Stimulated activated CD8-positive, alpha-beta memory T cell treated with anti-CD3 and anti-CD28 coated beads, Interleukin-2, amount 100 ng/mL, for 1 hour (primary cell): ENCODE results near the gene CDHR3.
"Not testable (repeated sequence)": the region's sequence is repeated elsewhere in the genome, so short reads cannot be mapped to it uniquely, and the experiment has no call there.

Experiments used
- DNase-seq, 2 donors: peaks; one replicate each; pipeline ENCODE4 v3.0.0-alpha.2; 2020; ENCODE audit warnings: low read depth in 2 of 2

Gene CDHR3

GRCh38 chr7:105963038-105963667, at the start of gene CDHR3:
Gene CDHR3, plus strand, starts transcription at chr7:105963264. Its CDS starts 55 bp downstream, at chr7:105963319.
- DNase-seq: no peak

GRCh38 chr7:105913947-105914346, 49.1 kb upstream of the CDHR3 start:
- DNase-seq: no peak

- no peak for DNase-seq
These were observed 46.5 kb upstream of the CDHR3 start for GRCh38 chr7:105916603-105917002.

GRCh38 chr7:105917659-105918058, 45.4 kb upstream of the CDHR3 start:
- DNase-seq: no peak

- no peak for DNase-seq
These were observed 42.3 kb upstream of the CDHR3 start for GRCh38 chr7:105920766-105921165.

GRCh38 chr7:105924945-105925344, 38.1 kb upstream of the CDHR3 start:
- no peak for DNase-seq

GRCh38 chr7:105926131-105926530, 36.9 kb upstream of the CDHR3 start:
- no peak for DNase-seq

- DNase-seq: no peak
These were observed 31.9 kb upstream of the CDHR3 start for GRCh38 chr7:105931179-105931578.

- no peak for DNase-seq
These were observed 30.1 kb upstream of the CDHR3 start for GRCh38 chr7:105932835-105933477.

GRCh38 chr7:105934572-105935185, 28.4 kb upstream of the CDHR3 start:
- DNase-seq: no peak

GRCh38 chr7:105935250-105935649, 27.8 kb upstream of the CDHR3 start:
- DNase-seq: no peak

GRCh38 chr7:105937411-105937810, 25.7 kb upstream of the CDHR3 start:
- DNase-seq: no peak

GRCh38 chr7:105940109-105940508, 23.0 kb upstream of the CDHR3 start:
- DNase-seq: no peak

- DNase-seq: no peak
These were observed 21.5 kb upstream of the CDHR3 start for GRCh38 chr7:105941596-105941995.

- DNase-seq: no peak
These were observed 19.6 kb upstream of the CDHR3 start for GRCh38 chr7:105943486-105943885.

- DNase-seq: no peak
These were observed 17.2 kb upstream of the CDHR3 start for GRCh38 chr7:105945848-105946247.

GRCh38 chr7:105951597-105951996, 11.5 kb upstream of the CDHR3 start:
- no peak for DNase-seq

GRCh38 chr7:105952917-105953595, 10.0 kb upstream of the CDHR3 start:
- DNase-seq: no peak

GRCh38 chr7:105954711-105955110, 8.4 kb upstream of the CDHR3 start:
- no peak for DNase-seq

- DNase-seq: not testable (repeated sequence)
These were observed 7.2 kb upstream of the CDHR3 start for GRCh38 chr7:105955651-105956466.

- no peak for DNase-seq
These were observed 5.1 kb upstream of the CDHR3 start for GRCh38 chr7:105958012-105958411.

GRCh38 chr7:105962353-105962752, 711 bp upstream of the CDHR3 start:
- no peak for DNase-seq
